Glutamatergic neuron (in vitro differentiated cells): Measurements from ENCODE around the gene MRPL43. TPM values are rescaled to one million over a fixed set of nuclear protein-coding genes. Genes with fewer than 3 reads are reported as not detected.
A peak's percentile ranks its signal among the peaks of the same experiment; 100 is the strongest.
"Not testable (repeated sequence)": the region's sequence is repeated elsewhere in the genome, so short reads cannot be mapped to it uniquely, and the experiment has no call there.

Source experiments
- DNase-seq: peaks from one replicate; pipeline ENCODE4 v3.0.0; 2022
- H3K27ac Mint-ChIP-seq: one replicate; pipeline ENCODE4 v1.8.0; 2020; ENCODE audit warnings: mild to moderate bottlenecking, mixed read lengths, inconsistent platforms; ENCODE audit not compliant: unreplicated experiment
- H3K27me3 Mint-ChIP-seq: one replicate; pipeline ENCODE4 v1.8.0; 2020; ENCODE audit warnings: mild to moderate bottlenecking, moderate library complexity, mixed read lengths, inconsistent platforms; ENCODE audit not compliant: unreplicated experiment
- H3K36me3 Mint-ChIP-seq: one replicate; pipeline ENCODE4 v1.8.0; 2020; ENCODE audit warnings: mild to moderate bottlenecking, mixed read lengths, inconsistent platforms; ENCODE audit not compliant: unreplicated experiment
- H3K4me1 Mint-ChIP-seq: one replicate; pipeline ENCODE4 v1.8.0; 2020; ENCODE audit warnings: mild to moderate bottlenecking, low read depth, mixed read lengths, inconsistent platforms; ENCODE audit not compliant: unreplicated experiment
- H3K4me3 Mint-ChIP-seq: one replicate; pipeline ENCODE4 v1.8.0; 2020; ENCODE audit warnings: mild to moderate bottlenecking, mixed read lengths, inconsistent platforms; ENCODE audit not compliant: unreplicated experiment
- H3K9me3 Mint-ChIP-seq: one replicate; pipeline ENCODE4 v1.8.0; 2020; ENCODE audit warnings: mild to moderate bottlenecking, moderate library complexity, mixed read lengths, inconsistent platforms; ENCODE audit not compliant: unreplicated experiment
- CTCF ChIP-seq: fragments of 200-600 bp; sonication (generic); IDR thresholded peaks from one replicate; pipeline ENCODE4 v1.5.0; 2021; ENCODE audit not compliant: partially characterized antibody, unreplicated experiment
- long read RNA-seq: library from polyadenylated mRNA; unstranded; transcript quantifications from one replicate; pipeline ENCODE4 v2.0.0, GENCODE V29; 2020; ENCODE audit not compliant: unreplicated experiment
- total RNA-seq: library from RNA; stranded (reverse); fragmentation: NEBNext Ultra II Directional; extraction: Animal tissue kit (Norgen Biotek cat#: 25700); gene quantifications from one replicate; pipeline ENCODE4 v1.2.1, GENCODE V29; 2021; ENCODE audit not compliant: unreplicated experiment

Gene MRPL43
- total RNA-seq = 58.2 TPM
- long read RNA-seq, transcript MRPL43-204 (6 exons, 894 nt) = minor isoform, 7 of 77 reads
- long read RNA-seq, transcript MRPL43-203 (3 exons, 1,010 nt) = major isoform, 44 of 77 reads
- long read RNA-seq, transcript MRPL43-201 (5 exons, 747 nt) = minor isoform, 13 of 77 reads
- long read RNA-seq, partial matches to known transcripts = 1 of 77 reads
- long read RNA-seq, other reads (novel, unspliced or antisense) = 6 of 77 reads

- no peaks in the 10 kb centered on the region for H3K36me3 Mint-ChIP-seq
- H3K27ac Mint-ChIP-seq = peak within 1 kb of the TSS; percentile 83
- peak; percentile 90 for DNase-seq
- peak within 1 kb of the TSS; percentile 99 for H3K4me3 Mint-ChIP-seq
- H3K9me3 Mint-ChIP-seq = peaks cover 5% of the 10 kb centered on the region
- TF ChIP-seq CTCF = no peak
- H3K27me3 Mint-ChIP-seq = peaks cover 10% of the 10 kb centered on the region
- H3K4me1 Mint-ChIP-seq = peaks cover 7% of the 10 kb centered on the region
These were observed at the start of gene MRPL43, which contains the start of gene TWNK for GRCh38 chr10:100986952-100987684. Gene MRPL43 (minus strand): TSS chr10:100987497. CDS start chr10:100987443, 54 bp downstream. Gene TWNK (plus strand): TSS chr10:100987543. CDS start chr10:100988211, 668 bp downstream.

- no peak overlapping the region for H3K4me3 Mint-ChIP-seq
- peaks cover 7% of the 10 kb centered on the region for H3K36me3 Mint-ChIP-seq
- H3K9me3 Mint-ChIP-seq = peaks cover 7% of the 10 kb centered on the region
- H3K27ac Mint-ChIP-seq = no peak overlapping the region
- TF ChIP-seq CTCF = no peak
- no peak for DNase-seq
- peaks cover 16% of the 10 kb centered on the region for H3K4me1 Mint-ChIP-seq
- H3K27me3 Mint-ChIP-seq = peaks cover 11% of the 10 kb centered on the region
These were observed 49.4 kb upstream of the MRPL43 start for GRCh38 chr10:101036726-101037125.

- H3K36me3 Mint-ChIP-seq = peaks cover 7% of the 10 kb centered on the region
- H3K4me1 Mint-ChIP-seq = peaks cover 20% of the 10 kb centered on the region
- peaks cover 7% of the 10 kb centered on the region for H3K9me3 Mint-ChIP-seq
- H3K27ac Mint-ChIP-seq = no peak overlapping the region
- H3K4me3 Mint-ChIP-seq = no peak overlapping the region
- TF ChIP-seq CTCF = no peak
- peaks cover 13% of the 10 kb centered on the region for H3K27me3 Mint-ChIP-seq
- DNase-seq = no peak
These were observed 48.8 kb upstream of the MRPL43 start for GRCh38 chr10:101035916-101036702.

GRCh38 chr10:101035314-101035713 is 48.0 kb upstream of the MRPL43 start:
- Mint-ChIP-seq H3K27ac (no peak overlapping the region), H3K27me3 (peaks cover 13% of the 10 kb centered on the region), H3K36me3 (peaks cover 7% of the 10 kb centered on the region), H3K4me3 (no peak overlapping the region), H3K9me3 (peaks cover 7% of the 10 kb centered on the region), H3K4me1 (peaks cover 20% of the 10 kb centered on the region)
- no peak for DNase-seq
- no peak for TF ChIP-seq CTCF

GRCh38 chr10:101034404-101034803 is 47.1 kb upstream of the MRPL43 start:
- DNase-seq, H3K9me3 Mint-ChIP-seq, H3K27ac Mint-ChIP-seq, H3K36me3 Mint-ChIP-seq, H3K4me3 Mint-ChIP-seq: not testable (repeated sequence)
- H3K4me1 Mint-ChIP-seq = peaks cover 23% of the 10 kb centered on the region
- H3K27me3 Mint-ChIP-seq = peaks cover 13% of the 10 kb centered on the region
